K562 (cell line): ENCODE data around the gene KRTAP5-1. TPM values are rescaled to one million over a fixed set of nuclear protein-coding genes. Genes with fewer than 3 reads are reported as not detected.

Experiments
- ATAC-seq: fragments of 200-7000 bp; cut with Tn5 transposase; 3 replicates; pipeline ENCODE4 v1.9.1; 2020; ENCODE audit warnings: moderate library complexity
- BruUV-seq: library from RNA; stranded (reverse); fragments of 400-500 nt; replicated peaks from 2 replicates; lab custom pipeline; 2021; lab: Mats Ljungman, UMichigan
- CTCF ChIA-PET: fragments of 300-600 bp; formaldehyde crosslinking; extraction: SDS; loops from one replicate; lab custom pipeline; 2021; ENCODE audit warnings: low intra/inter-chr PET ratio; lab: Yijun Ruan, JAX
- POLR2A ChIA-PET: fragments of 300-600, 350-650 bp; sonication (Branson Sonifier 250); formaldehyde crosslinking; extraction: SDS; loops from one replicate; lab custom pipeline; 2021; ENCODE audit warnings: antibody characterized with exemption, inconsistent platforms; lab: Yijun Ruan, JAX
- DNase-seq, 4 experiments: peaks; one replicate each; pipeline versions ENCODE4 v3.0.0 to v3.0.0-alpha.2; 2011 to 2018; ENCODE audit warnings: low spot score in 3 of 4, mixed read lengths in 3 of 4; ENCODE audit errors: extremely low read depth in 1 of 4
- FAIRE-seq: peaks from 2 replicates; lab custom pipeline; 2011; peaks lifted over from hg19 to GRCh38; lab: Jason Lieb, UNC
- H2AFZ ChIP-seq: 2 replicates; pipeline ENCODE4 v1.6.0; 2011; ENCODE audit warnings: low read depth, low read length, control low read depth, inconsistent platforms
- H3K27ac ChIP-seq: fragments of 200-600 bp; 3 replicates; pipeline ENCODE4 v1.8.0; 2011; ENCODE audit warnings: low read depth, mild to moderate bottlenecking, control low read depth, inconsistent platforms, low read length, moderate library complexity, mixed read lengths; ENCODE audit errors: extremely low read depth
- H3K27me3 ChIP-seq, 2 experiments: fragments of 300-600 bp in 1 of 2; 2 replicates in 1 of 2; 3 replicates in 1 of 2; pipeline versions ENCODE4 v1.6.0 to v1.8.0; 2011; ENCODE audit warnings: inconsistent platforms in 2 of 2, low read length in 2 of 2, mild to moderate bottlenecking in 1 of 2, mixed read lengths in 1 of 2, moderate library complexity in 1 of 2; ENCODE audit not compliant: control insufficient read depth in 2 of 2, insufficient read depth in 2 of 2
- H3K36me3 ChIP-seq: fragments of 300-600 bp; 3 replicates; pipeline ENCODE4 v1.8.0; 2011; ENCODE audit warnings: mild to moderate bottlenecking, low read length, inconsistent platforms; ENCODE audit not compliant: control insufficient read depth, insufficient read depth
- H3K4me1 ChIP-seq, 2 experiments: fragments of 200-600 bp in 1 of 2; replicated peaks in 1 of 2; 2 replicates in 1 of 2; 3 replicates in 1 of 2; pipeline versions ENCODE4 v1.5.1 to v1.8.0; 2011; ENCODE audit warnings: inconsistent platforms in 2 of 2, low read length in 2 of 2, mild to moderate bottlenecking in 1 of 2, mixed read lengths in 1 of 2, moderate library complexity in 1 of 2; ENCODE audit not compliant: control insufficient read depth in 2 of 2, insufficient read depth in 2 of 2
- H3K4me2 ChIP-seq: 2 replicates; pipeline ENCODE4 v1.6.1; 2011; ENCODE audit warnings: low read length, control low read depth, inconsistent platforms, mixed read lengths; ENCODE audit not compliant: insufficient read depth
- H3K4me3 ChIP-seq: fragments of 200-600 bp; sonication (generic), shearing (Covaris generic); 2 replicates; pipeline ENCODE4 v1.5.1; 2016; ENCODE audit warnings: control low read depth, inconsistent platforms
- H3K79me2 ChIP-seq: fragments of 200-600 bp; 3 replicates; pipeline ENCODE4 v1.8.0; 2011; ENCODE audit warnings: low read length, inconsistent platforms; ENCODE audit not compliant: control insufficient read depth, insufficient read depth
- H3K9ac ChIP-seq, 2 experiments: 2 replicates each; pipeline versions ENCODE4 v1.6.0 to v1.6.1; 2011; ENCODE audit warnings: low read depth in 2 of 2, low read length in 2 of 2, control low read depth in 1 of 2, inconsistent platforms in 1 of 2, mild to moderate bottlenecking in 1 of 2, mixed read lengths in 1 of 2; ENCODE audit not compliant: insufficient read depth in 1 of 2
- H3K9me1 ChIP-seq: one replicate; pipeline ENCODE4 v1.6.0; 2011; ENCODE audit warnings: inconsistent platforms, mild to moderate bottlenecking, low read length, moderate library complexity; ENCODE audit not compliant: control insufficient read depth, insufficient read depth
- H3K9me3 ChIP-seq: replicated peaks from 2 replicates; pipeline ENCODE4 v1.5.1; 2011; ENCODE audit warnings: low read depth, low read length, inconsistent platforms; ENCODE audit not compliant: control insufficient read depth, insufficient read depth
- H4K20me1 ChIP-seq: replicated peaks from 2 replicates; pipeline ENCODE4 v1.6.1; 2011; ENCODE audit warnings: low read length, inconsistent platforms, mixed read lengths; ENCODE audit not compliant: control insufficient read depth, insufficient read depth
- BCOR ChIP-seq: fragments of 450-650 bp; IDR thresholded peaks from 2 replicates; pipeline ENCODE4 v1.6.1; 2016
- DIDO1 ChIP-seq: fragments of 450-650 bp; IDR thresholded peaks from 2 replicates; pipeline ENCODE4 v1.6.1; 2016; ENCODE audit warnings: low read depth, missing biosample characterization, missing genetic modification characterization
- ESRRB ChIP-seq: fragments of 250-450 bp; sonication (Bioruptor Pico); IDR thresholded peaks from 2 replicates; pipeline ENCODE4 v1.5.0; 2020; ENCODE audit warnings: mild to moderate bottlenecking, moderate library complexity, borderline replicate concordance
- IRF2 ChIP-seq: sonication (generic); formaldehyde crosslinking; IDR thresholded peaks from 2 replicates; pipeline ENCODE4 v1.8.1; 2022; ENCODE audit warnings: mild to moderate bottlenecking, missing genetic modification reagents
- NCOA2 ChIP-seq, 2 experiments: fragments of 450-650 bp; IDR thresholded peaks; 2 replicates each; pipeline ENCODE4 v1.6.1; 2018; ENCODE audit warnings: mild to moderate bottlenecking in 2 of 2, moderate library complexity in 1 of 2; ENCODE audit not compliant: partially characterized antibody in 2 of 2
- POLR2A ChIP-seq: fragments of 450-650 bp; conservative IDR thresholded peaks from 2 replicates; pipeline ENCODE4 v1.6.1; 2016
- POLR2H ChIP-seq: IDR thresholded peaks from 2 replicates; pipeline ENCODE4 v1.6.1; 2016; ENCODE audit warnings: missing genetic modification characterization, low read depth, mild to moderate bottlenecking, control low read depth, missing compliant biosample characterization, moderate library complexity
- RAD21 ChIP-seq, 2 experiments: fragments of 250-450 bp in 1 of 2; fragments of 450-650 bp in 1 of 2; sonication (Bioruptor Pico) in 1 of 2; formaldehyde crosslinking in 1 of 2; IDR thresholded peaks in 1 of 2; conservative IDR thresholded peaks in 1 of 2; 2 replicates each; pipeline versions ENCODE4 v1.4.0 to v1.8.0; 2020 to 2022; ENCODE audit warnings: mild to moderate bottlenecking in 2 of 2, moderate library complexity in 1 of 2
- RFX5 ChIP-seq: IDR thresholded peaks from 2 replicates; pipeline ENCODE4 v1.6.1; 2011; ENCODE audit warnings: low read depth, mild to moderate bottlenecking, improper control_type of control experiment, low read length
- TAF15 ChIP-seq: fragments of 200-400 bp; formaldehyde crosslinking; IDR thresholded peaks from 2 replicates; pipeline ENCODE4 v1.6.1; 2017; ENCODE audit warnings: mild to moderate bottlenecking, low read depth, low read length, moderate library complexity
- ZC3H4 ChIP-seq: sonication (generic); formaldehyde crosslinking; IDR thresholded peaks from 2 replicates; pipeline ENCODE4 v1.9.0; 2021; ENCODE audit warnings: missing genetic modification reagents, borderline replicate concordance
- WGBS: fragments of 100-300 bp; shearing (Covaris generic); methylation state at CpG from one replicate; pipeline ENCODE4 v1.1.6; 2016; ENCODE audit warnings: low coverage, mixed read lengths; ENCODE audit not compliant: insufficient coverage; ENCODE audit errors: missing lambda C conversion rate; 5-methylcytosine and 5-hydroxymethylcytosine counted together
- in situ Hi-C: fragments of 300-500 bp; cut with MboI; formaldehyde crosslinking; loops from 4 replicates; pipeline ENCODE4 v1.15.0; 2018; ENCODE audit warnings: inconsistent platforms, mixed read lengths
- intact Hi-C: fragments of 100-400 bp; cut with micrococcal nuclease; formaldehyde crosslinking; loops from 2 replicates; pipeline ENCODE4 v1.14.2; 2022
- polyA plus RNA-seq, 8 experiments: library from polyadenylated mRNA; depleted of rRNA in 4 of 8; stranded (reverse) in 5 of 8; unstranded in 3 of 8; fragments of >200 nt; fragmentation: Nextera tagmentation in 2 of 8; fragmentation: Illumina TruSeq in 1 of 8; extraction: Ambion mirVana in 2 of 8; extraction: Trizol in 1 of 8; gene quantifications; 2 replicates each; pipeline versions ENCODE4 v1.2.1 to v1.2.3, GENCODE V29; 2011 to 2014; ENCODE audit warnings: inconsistent platforms in 1 of 8, missing spikeins in 1 of 8
- total RNA-seq, 7 experiments: library from RNA; depleted of rRNA in 6 of 7; stranded (reverse); fragments of >200 nt in 6 of 7; fragmentation: Illumina TruSeq in 2 of 7; extraction: Trizol in 2 of 7; gene quantifications; 2 replicates each; pipeline versions ENCODE4 v1.2.1 to v1.2.3, GENCODE V29; 2011 to 2021; ENCODE audit warnings: low replicate concordance in 1 of 7
- TF ChIP-seq, protein P1 (sequence below): fragments of 250-450 bp; sonication (Bioruptor Pico); IDR thresholded peaks from 2 replicates; pipeline ENCODE4 v1.5.1; 2021; ENCODE audit warnings: mild to moderate bottlenecking
- TF ChIP-seq, protein P2 (sequence below): IDR thresholded peaks from 2 replicates; pipeline ENCODE4 v1.6.1; 2014; ENCODE audit warnings: antibody characterized with exemption
- TF ChIP-seq, protein P3 (sequence below): fragments of 450-650 bp; formaldehyde crosslinking; IDR thresholded peaks from 2 replicates; pipeline ENCODE4 v1.4.0; 2020; ENCODE audit warnings: mild to moderate bottlenecking, moderate library complexity
- TF ChIP-seq, protein P4 (sequence below): fragments of 450-650 bp; IDR thresholded peaks from 2 replicates; pipeline ENCODE4 v1.6.1; 2016; ENCODE audit warnings: missing biosample characterization, missing genetic modification characterization
- TF ChIP-seq, protein P5 (sequence below), 2 experiments: fragments of 250-450 bp in 1 of 2; fragments of 450-650 bp in 1 of 2; sonication (Bioruptor Pico) in 1 of 2; IDR thresholded peaks; 2 replicates each; pipeline versions ENCODE4 v1.6.1 to v1.8.0; 2016 to 2021; ENCODE audit warnings: mild to moderate bottlenecking in 2 of 2, moderate library complexity in 2 of 2, missing compliant biosample characterization in 1 of 2, missing genetic modification characterization in 1 of 2

Gene KRTAP5-1
- total and polyA plus RNA-seq, 9 of the 15 experiments (the other 6 are each of a cell fraction or from before 2014, with no cell fraction given) = not detected

DNA sequence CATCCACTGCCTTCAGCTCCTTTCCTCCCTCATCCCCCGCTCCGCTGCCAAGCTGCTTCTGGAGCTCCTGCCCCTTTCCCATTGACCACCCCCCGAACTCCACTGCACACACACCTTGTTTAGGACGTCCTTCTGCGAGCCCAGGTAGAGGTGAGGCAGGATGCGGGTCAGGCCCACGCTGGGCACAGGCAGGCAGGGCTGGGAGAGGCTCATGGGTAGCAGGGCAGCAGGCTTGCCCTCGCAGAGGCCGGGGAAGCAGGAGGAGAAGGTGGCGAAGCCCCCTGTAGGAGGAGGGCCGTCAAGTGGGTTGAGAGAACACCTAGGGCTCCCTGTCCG is 26.3 kb downstream of the KRTAP5-1 start:
- Histone ChIP-seq H3K36me3 (no peaks in the 10 kb centered on the region), H3K9ac (peak overlapping the region in 1 of 2 experiments; percentile 52; a peak in 1 of 4 replicates), H3K4me1 (peaks cover 0 to 45% of the 10 kb centered on the region in 2 experiments; a peak in 1 of 5 replicates), H2AFZ (no peak overlapping the region), H3K4me2 (no peak overlapping the region), H3K9me3 (no peaks in the 10 kb centered on the region), H3K4me3 (no peak overlapping the region), H3K9me1 (no peaks in the 10 kb centered on the region), H4K20me1 (peaks cover 23% of the 10 kb centered on the region), H3K27me3 (peaks cover 0 to 41% of the 10 kb centered on the region in 2 experiments; a peak in 2 of 5 replicates), H3K79me2 (no peaks in the 10 kb centered on the region), H3K27ac (no peak overlapping the region)
- in situ Hi-C loops = no loop called here
- WGBS = 10% methylated on average over 9 of the region's 12 CpGs
- ChIA-PET POLR2A (interaction anchor here (0.5 to 1.4 kb wide), 2 partner anchors 9 to 120 kb away, joined by 3 to 4 read pairs; no protein-coding TSS in a partner anchor), CTCF (no interaction called here)
- ATAC-seq (no peak), FAIRE-seq (no peak), DNase-seq (no peak)
- TF ChIP-seq, protein P1, sequence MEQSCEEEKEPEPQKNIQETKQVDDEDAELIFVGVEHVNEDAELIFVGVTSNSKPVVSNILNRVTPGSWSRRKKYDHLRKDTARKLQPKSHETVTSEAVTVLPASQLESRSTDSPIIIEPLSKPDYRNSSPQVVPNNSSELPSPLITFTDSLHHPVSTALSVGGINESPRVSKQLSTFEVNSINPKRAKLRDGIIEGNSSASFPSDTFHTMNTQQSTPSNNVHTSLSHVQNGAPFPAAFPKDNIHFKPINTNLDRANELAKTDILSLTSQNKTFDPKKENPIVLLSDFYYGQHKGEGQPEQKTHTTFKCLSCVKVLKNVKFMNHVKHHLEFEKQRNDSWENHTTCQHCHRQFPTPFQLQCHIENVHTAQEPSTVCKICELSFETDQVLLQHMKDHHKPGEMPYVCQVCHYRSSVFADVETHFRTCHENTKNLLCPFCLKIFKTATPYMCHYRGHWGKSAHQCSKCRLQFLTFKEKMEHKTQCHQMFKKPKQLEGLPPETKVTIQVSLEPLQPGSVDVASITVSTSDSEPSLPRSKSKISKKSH (CRISPR knock-in tag) = no peak
- TF ChIP-seq ESRRB (CRISPR knock-in tag) (no peak), NCOA2 (IDR thresholded peaks at IDR 0.05; ENCODE audit: partially characterized antibody in 2 of 2) (no peak), DIDO1 (tag) (no peak), ZC3H4 (no peak), POLR2H (tag) (no peak), IRF2 (no peak), TAF15 (no peak), RAD21 (CRISPR knock-in tag; conservative IDR thresholded peaks at IDR 0.05 in 1 of 2, IDR thresholded peaks at IDR 0.05 in 1 of 2) (no peak), RFX5 (no peak), BCOR (no peak), POLR2A (no peak)
- TF ChIP-seq, protein P2, sequence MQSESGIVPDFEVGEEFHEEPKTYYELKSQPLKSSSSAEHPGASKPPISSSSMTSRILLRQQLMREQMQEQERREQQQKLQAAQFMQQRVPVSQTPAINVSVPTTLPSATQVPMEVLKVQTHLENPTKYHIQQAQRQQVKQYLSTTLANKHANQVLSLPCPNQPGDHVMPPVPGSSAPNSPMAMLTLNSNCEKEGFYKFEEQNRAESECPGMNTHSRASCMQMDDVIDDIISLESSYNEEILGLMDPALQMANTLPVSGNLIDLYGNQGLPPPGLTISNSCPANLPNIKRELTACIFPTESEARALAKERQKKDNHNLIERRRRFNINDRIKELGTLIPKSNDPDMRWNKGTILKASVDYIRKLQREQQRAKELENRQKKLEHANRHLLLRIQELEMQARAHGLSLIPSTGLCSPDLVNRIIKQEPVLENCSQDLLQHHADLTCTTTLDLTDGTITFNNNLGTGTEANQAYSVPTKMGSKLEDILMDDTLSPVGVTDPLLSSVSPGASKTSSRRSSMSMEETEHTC = no peak
- TF ChIP-seq, protein P3, sequence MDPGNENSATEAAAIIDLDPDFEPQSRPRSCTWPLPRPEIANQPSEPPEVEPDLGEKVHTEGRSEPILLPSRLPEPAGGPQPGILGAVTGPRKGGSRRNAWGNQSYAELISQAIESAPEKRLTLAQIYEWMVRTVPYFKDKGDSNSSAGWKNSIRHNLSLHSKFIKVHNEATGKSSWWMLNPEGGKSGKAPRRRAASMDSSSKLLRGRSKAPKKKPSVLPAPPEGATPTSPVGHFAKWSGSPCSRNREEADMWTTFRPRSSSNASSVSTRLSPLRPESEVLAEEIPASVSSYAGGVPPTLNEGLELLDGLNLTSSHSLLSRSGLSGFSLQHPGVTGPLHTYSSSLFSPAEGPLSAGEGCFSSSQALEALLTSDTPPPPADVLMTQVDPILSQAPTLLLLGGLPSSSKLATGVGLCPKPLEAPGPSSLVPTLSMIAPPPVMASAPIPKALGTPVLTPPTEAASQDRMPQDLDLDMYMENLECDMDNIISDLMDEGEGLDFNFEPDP (CRISPR knock-in tag) = no peak
- TF ChIP-seq, protein P4, sequence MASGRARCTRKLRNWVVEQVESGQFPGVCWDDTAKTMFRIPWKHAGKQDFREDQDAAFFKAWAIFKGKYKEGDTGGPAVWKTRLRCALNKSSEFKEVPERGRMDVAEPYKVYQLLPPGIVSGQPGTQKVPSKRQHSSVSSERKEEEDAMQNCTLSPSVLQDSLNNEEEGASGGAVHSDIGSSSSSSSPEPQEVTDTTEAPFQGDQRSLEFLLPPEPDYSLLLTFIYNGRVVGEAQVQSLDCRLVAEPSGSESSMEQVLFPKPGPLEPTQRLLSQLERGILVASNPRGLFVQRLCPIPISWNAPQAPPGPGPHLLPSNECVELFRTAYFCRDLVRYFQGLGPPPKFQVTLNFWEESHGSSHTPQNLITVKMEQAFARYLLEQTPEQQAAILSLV (tag) = no peak
- TF ChIP-seq, protein P5, sequence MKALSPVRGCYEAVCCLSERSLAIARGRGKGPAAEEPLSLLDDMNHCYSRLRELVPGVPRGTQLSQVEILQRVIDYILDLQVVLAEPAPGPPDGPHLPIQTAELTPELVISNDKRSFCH (CRISPR knock-in tag; IDR thresholded peaks at IDR 0.05) = no peak
- TF ChIP-seq, protein P5 (tag; IDR thresholded peaks at IDR 0.05) = no peak
- intact Hi-C loops = no loop called here
- BruUV-seq = no TSS peak
